NCI-H69 (cell line): ENCODE results near the gene NAB2.
"Not testable (repeated sequence)": the region's sequence is repeated elsewhere in the genome, so short reads cannot be mapped to it uniquely, and the experiment has no call there.

ENCODE experiments used
- DNase-seq: peaks from one replicate; lab custom pipeline; 2025; lab: John Stamatoyannopoulos, UW

The NAB2 gene, protein sequence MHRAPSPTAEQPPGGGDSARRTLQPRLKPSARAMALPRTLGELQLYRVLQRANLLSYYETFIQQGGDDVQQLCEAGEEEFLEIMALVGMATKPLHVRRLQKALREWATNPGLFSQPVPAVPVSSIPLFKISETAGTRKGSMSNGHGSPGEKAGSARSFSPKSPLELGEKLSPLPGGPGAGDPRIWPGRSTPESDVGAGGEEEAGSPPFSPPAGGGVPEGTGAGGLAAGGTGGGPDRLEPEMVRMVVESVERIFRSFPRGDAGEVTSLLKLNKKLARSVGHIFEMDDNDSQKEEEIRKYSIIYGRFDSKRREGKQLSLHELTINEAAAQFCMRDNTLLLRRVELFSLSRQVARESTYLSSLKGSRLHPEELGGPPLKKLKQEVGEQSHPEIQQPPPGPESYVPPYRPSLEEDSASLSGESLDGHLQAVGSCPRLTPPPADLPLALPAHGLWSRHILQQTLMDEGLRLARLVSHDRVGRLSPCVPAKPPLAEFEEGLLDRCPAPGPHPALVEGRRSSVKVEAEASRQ

DNA sequence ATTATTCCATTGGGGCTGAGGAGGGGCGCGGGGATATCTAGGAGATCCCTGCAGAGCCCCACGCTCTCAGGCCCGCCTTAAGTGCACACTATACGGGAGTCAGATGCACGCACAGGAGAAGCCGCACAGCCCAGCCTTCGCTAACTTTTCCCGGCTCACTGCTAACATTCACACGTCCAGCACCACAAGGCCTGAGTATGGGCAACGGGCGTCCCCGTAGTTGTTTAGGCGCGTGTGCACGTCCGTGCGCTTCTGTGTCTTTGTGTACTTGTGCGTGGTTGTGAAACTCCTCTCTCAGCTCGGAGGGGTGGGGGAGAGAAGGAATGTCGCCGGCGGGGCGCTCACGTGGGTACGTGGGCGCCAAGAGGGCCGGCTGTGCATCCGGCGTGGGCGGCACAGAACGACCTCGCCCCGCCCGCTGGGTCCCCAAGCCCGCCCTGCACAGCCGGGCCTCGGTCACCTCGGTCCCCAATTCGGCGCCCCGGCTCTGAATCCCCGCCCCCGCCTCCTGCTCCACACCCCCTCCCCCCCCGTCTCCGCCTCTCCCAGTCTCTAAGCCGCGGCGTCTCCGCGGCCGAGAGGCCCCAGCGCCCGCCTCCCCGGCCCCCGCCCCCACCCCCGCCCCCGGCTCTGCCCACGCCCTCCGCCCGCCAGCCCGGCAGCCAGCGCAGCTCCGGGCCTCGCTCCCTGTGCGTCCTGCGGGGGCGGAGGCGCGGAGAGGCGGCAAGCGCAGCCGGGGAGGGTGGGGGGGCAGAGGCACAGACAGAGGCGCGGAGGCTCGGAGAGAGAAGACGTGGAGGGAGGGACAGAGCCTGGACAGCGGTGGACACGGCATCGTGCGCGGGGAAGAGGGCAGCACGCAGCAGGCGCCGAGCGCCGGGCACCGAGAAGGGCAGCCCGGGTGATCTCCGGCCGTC lies at the start of gene NAB2:
TSS of gene NAB2 (plus strand) at position 761 of the 917 bp plus-strand sequence. CDS start 158 bp downstream, outside the sequence.
- peak; percentile 97 for DNase-seq

DNA sequence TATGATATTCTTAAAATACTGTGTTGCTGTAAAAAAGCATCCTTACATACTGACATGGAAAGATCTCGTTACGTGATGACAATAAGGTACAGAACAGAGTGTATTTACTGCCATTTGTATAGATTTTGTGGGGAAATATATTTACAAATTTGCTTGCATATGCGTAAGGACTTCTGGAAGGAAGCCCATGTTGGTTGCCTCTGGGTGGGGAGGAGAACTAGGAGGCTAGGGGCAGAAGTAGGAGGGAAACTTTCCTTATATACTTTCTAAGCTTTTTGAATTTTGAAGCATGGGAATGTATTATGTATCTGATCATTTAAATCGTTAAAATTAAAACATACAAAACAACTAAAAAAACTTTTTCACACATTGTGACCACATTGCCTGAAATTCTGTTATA lies 48.7 kb upstream of the NAB2 start:
- no peak for DNase-seq

DNA sequence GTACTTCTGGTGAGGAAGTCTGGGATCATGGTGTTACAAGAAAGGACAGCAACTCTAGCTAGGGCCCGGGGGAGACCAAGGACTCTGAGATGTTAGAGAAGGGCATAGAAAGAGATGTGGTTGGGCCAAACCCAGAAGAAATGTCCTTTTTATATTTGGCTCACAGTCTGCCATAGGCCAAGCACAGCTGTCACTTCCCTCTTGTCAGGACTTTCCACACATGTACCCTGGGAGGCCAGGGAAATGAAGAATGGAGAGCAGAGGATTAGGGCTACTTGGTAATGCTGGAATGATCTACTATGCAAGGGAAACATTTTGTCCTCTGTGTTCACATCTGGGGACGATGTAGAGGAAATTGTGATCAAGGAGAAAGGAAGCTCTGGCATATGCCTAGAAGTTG lies 48.2 kb upstream of the NAB2 start:
- no peak for DNase-seq

DNA sequence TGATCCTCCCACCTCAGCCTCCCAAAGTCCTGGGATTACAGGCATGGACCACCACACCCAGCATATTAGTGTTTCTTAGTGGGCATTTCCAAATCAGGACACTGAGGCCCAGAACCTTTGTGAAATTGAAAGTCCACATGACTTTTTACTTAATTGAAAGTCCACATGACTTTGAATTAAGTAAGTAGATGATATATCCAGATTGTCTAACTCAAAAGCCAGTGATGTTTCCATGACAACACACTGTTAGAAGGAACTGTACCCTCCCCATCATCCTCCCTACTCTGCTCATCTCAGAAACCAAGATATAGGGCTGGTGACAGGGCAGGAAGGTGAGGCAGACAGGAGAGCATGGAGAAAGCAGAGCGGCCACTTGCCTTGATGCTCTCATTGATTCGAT lies 46.2 kb upstream of the NAB2 start:
- DNase-seq: no peak

DNA sequence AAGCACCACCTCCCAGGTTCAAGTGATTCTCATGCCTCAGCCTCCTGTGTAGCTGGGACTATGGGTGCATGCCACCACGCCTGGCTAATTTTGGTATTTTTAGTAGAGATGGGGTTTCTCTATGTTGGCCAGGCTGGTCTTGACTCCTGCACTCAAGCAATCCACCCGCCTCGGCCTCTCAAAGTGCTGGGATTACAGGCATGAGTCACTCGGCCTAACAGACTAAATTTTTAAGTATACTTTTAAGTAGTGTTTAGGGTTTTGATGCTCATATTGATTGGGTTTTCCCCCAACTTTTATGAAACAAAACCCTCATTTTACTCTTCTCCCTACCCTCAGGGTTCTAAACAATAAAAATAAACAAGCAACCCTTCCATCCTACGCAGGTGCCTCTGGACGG lies 44.4 kb upstream of the NAB2 start:
- no peak for DNase-seq

DNA sequence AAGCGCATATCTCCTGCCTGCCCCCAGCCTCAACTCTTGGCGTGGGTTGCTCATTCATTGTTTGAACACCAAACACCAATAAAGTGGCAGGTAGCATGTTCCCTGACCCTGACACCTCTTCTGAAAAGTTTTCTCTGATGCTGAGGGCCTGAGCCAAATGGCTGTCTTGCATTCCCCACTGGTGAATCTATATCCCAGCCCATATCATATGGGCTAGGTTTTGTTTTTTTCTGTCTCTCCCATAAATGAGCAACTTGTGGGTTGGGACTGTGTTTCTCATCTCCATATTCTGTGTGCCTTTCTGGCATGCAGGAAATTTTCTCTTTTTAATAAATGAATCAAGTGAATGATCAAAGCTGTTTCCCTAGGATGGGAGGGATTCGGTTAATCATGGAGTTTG lies 44.0 kb upstream of the NAB2 start:
- no peak for DNase-seq

DNA sequence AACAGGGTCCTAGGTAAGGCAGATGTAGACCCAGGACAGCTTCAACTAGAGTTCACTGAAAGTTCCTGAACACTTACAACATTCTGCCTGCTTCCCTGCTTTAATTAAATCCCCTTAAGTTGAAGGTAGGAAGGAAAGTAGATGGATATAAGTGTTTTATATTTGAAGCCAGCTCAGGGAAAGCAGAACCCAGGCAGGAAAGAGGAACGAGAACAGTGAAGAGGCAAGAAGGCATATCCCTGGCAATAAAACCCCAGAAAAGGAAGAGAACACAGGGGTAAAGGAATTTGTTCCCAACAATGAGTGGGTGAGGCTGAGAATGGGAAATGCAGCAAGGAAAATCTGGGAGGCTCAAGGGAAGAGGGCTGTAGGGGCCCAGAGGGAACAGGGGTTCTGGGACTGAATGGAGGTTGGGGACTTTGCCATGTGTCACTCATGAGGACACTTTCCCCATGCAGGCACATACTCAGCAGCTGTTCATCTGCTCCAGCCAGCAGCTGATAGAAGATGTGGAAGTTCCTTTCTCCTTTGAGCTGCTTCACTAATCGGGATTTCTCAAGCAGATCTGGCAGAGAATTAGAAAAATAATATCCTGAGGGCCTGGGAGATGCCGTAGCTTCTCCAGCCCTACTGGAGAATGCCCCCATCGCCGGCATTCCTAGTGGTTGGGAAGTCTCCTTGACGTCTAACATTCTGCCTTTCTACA lies 42.7 kb upstream of the NAB2 start:
- no peak for DNase-seq

DNA sequence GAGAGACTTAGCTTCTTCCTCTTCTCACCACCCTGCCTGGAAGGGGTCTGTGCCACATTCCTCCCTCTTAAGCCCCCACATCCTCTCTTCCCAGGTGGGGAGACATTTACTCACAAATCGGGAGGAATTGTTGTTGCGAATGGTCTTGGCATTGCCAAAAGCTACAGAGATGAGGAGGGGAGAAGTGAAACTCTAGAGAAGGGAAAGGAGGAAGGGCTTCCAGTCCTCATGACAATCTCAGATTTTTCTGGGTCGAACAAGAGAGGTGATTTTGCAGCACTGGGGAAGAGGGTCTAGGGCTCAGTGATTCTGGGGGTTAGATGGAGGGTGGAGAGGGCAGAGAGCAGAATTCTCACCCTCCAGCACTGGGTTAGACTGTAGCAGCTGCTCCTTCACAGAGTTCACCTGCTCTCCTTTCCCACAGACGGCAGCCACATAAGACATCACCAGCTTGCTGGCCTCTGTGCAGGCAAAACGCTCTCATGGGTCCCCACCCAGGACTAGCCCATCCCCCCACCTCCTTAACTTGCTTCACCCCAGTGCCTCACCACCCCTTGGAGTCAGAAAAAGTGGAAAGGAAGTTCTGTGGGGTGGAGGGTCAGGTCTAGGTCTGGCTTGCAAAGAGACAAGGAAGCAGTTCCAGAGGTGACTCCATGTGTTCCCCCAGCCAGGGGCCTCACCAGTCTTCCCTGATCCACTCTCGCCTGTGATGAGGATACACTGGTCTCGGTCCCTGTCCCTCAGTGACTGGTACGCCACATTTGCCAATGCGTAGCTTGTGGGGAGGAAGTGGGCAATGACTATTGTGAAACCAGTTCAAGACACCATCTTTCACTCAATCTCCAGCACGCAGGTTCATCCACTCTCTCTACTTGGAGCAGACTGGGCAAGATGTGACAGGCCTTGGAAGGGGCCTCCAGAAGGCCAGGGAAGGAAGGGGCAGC lies 41.7 kb upstream of the NAB2 start:
- no peak for DNase-seq

DNA sequence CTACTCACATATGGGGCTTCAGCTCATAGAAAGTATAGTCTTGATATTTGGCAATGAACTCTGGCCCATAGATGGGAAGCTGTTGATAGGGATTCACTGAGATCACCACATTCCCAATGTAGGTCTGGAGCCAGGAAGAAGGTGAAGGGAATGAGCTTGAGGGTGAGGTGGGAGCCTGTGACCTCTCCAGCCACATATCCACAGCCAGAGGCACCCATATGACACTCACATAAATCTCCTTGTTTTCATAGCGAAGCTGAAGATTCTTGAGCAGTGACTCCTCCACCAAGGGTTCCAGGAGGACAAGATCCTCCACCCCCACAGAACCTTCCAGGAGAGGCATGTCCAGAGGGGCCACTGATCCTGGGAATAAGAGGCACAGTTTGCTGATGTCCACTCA lies 40.9 kb upstream of the NAB2 start:
- no peak for DNase-seq

DNA sequence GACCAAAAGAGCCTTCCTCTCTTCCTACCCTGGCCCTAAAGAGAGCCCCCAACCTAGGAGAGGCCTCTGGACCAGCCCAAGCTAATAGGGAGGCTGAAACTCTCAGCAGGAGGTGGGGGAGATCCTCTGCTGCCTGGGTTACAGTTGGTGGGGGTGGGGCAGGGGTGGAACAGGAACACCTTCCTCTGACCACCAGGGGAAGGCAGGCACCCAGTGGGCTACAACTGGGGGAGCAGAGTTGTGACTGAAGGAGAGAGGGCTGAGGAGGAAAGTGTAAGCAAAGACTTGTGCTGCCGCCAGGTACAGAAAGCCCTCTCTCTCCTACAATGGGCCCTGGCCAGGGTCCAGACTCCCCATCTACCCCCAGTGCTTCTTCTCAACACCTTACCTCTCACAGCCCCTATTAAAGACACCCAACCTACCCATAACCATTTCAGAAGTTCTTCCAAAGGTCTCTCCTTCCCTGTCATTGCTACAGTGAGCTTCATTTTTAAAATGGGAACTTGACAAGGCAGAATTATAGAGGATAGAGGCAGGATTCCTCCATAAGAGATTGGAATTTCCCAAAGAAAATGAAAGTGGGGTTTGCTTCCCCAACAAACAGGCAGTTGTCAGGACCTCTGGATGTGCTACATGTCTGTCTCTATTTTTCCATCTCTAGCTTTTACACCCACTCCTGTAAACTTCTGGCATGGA lies 40.3 kb upstream of the NAB2 start:
- DNase-seq: peak; percentile 11

DNA sequence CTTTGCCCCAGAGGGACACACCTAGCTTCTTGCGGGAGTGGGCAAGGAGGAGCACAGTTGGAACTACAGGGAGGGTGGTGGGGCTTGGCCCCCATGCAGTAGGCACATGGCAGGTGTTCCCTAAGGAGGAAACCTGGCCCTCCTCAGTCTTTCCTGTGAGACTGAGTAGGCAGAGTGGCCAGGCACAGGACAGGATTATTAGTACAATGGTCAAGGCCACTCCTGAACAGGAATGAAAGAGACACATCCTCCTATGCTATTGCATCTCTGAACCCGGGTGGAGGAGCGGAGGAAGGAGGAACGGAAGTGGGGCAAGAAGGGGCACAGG lies 39.8 kb upstream of the NAB2 start:
- no peak for DNase-seq

DNA sequence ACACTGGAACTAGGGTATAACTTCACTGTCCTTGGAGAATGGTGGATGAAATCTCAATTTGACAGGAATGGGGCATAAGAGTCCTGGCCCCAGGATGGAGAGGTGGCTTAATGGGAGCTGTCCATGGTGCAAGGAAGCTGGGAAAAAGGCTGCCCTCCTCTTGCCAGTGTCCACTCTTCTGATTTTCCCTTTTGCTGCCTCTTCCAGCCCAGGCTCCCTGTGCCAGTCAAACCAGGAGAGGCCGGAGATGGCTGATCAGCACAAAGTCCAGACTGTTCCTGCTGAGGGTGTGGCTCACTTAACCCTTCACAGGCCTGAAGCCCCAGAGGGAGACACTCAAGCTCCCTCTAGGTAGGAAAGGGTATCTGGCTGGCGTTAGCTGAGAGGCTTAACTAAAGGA lies 39.0 kb upstream of the NAB2 start, which contains the start of gene MYO1A:
TSS of gene MYO1A (minus strand) at position 240 of the 400 bp plus-strand sequence. CDS start 1,806 bp downstream, outside the sequence.
- DNase-seq: peak; percentile 14

DNA sequence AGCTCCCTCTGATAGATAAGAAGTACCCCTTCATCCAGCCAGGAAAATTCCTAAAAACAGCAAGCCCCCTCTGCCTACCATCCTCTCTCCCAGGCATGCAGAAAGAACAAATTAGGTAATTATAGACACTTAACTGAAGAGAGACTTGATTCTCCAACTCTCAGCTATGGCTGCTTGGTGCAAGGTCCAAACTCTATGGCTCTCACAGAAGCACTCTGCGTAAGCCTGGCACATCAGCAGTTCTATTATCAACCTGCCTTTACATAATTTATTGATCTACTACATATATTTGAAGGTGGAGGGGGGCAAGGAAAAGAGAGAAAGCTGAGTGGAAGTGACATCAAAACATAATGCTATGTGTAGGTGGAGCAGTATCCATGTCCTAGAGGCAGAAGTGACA lies 37.9 kb upstream of the NAB2 start:
- DNase-seq: no peak

DNA sequence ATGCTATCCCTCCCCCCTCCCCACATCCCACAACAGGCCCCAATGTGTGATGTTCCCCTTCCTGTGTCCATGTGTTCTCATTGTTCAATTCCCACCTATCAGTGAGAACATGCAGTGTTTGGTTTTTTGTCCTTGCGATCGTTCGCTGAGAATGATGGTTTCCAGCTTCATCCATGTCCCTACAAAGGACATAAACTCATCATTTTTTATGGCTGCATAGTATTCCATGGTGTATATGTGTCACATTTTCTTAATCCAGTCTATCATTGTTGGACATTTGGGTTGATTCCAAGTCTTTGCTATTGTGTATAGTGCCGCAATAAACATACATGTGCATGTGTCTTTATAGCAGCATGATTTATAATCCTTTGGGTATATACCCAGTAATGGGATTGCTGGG lies 35.8 kb upstream of the NAB2 start:
- not testable (repeated sequence) for DNase-seq

DNA sequence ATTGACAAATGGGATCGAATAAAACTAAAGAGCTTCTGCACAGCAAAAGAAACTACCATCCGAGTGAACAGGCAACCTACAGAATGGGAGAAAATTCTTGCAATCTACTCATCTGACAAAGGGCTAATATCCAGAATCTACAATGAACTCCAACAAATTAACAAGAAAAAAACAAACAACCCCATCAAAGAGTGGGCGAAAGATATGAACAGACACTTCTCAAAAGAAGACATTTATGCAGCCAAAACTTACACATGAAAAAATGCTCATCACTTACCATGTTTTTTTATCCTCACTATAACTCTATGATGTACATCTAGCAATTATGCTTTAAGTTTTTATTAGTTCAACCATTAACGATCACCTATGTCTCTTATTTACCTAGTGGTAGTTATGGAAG lies 35.0 kb upstream of the NAB2 start:
- not testable (repeated sequence) for DNase-seq

DNA sequence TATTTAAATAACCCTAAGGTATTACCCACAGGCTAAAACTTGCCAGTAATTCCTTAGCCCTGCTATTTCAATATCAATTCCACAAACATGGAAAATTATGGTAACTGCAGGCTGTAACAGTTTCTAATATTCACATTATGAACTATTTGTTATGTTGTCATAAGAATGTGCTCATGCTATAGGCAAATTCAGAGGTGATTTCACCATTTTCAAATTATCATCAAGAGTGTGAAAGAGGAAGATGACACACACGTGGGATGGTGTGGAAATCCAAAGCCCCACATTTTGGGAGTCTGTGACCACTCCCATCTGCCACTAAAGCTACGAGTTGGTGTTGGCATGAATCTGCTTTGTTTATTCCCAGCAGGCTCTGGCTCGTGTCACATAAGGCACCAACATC lies 33.1 kb upstream of the NAB2 start:
- DNase-seq: no peak

DNA sequence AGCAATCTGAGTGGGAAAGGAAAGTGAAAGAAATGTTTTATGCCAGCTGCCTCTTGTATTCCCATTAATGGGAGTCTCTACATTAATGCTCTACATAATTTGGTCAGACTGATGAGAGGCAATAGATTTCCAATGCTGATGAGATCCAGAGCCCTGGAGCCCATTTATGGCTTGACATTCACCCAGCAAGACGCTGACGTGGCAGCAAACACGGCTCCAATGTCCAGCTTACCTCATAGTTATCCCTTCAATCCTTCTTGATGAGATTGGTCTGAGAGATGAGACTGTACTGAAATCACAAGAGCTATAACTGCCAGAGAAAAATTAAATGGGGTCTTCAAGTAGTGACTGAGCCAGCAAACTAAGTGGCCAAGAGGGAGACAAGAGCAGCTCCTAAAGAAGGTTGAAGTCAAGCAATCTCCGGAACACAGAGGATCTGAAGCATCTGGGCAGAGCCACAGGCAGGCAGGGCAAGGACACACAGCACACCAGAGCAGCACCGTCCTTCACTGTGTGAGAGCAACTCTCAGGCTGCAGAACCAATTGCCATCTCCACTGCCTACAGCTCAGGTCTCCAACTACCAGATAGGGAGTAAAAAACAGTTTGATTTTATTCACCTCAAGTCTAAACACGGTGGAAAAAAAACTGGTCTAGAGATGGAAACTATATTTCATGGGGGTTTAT lies 31.7 kb upstream of the NAB2 start:
- DNase-seq: no peak

DNA sequence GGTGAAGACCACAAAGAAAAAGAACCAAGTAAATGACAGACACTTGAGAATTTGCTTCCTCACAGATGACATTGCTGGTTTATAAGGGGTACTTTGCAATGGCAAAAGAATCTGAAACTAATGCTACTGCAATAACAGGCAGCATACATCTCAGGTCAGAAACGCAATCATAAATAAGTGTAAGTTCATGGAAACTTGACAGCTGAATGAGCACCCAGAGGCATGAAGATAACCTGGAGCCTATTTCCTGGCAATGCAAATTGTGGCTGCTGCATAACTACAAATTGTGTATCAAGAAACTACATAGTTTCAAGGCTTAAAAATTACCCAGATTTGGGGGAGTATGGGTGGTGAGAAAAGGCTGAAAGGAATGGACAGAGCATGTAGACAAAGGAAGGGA lies 30.5 kb upstream of the NAB2 start:
- no peak for DNase-seq

DNA sequence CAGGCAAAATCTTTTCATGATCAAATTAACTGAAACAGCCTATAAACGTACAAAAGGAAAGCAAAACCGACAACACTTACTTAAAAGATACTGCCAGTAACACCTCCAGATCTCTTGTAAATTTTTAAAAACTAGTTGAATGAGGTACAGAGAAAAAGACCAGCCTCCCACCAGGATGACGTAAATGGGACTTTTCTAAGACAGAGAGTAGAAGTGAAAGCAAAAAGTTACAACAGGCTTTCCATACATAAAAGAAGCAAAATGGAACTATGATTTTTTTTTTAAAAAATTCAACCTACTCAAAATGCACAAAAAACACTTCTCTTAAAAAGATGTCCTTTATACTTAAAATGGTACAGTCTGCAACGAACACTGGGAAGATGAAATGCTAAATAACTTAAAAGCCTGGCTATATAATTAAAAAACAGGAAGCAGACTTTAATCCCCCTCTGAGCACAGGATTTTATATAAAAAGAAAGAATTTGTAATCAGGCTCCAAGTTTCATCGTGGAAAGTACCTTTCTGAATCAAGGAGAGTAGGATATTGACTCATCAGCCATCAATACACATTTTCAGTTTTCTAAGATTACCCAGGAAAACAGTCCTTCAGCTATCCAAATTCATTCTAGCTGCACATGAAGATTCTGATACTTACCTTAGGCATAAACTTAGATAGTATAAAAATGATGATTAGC lies 24.8 kb upstream of the NAB2 start:
- DNase-seq: no peak
